Measurements from ENCODE around the gene SNAP29.
"Not testable (repeated sequence)": the region's sequence is repeated elsewhere in the genome, so short reads cannot be mapped to it uniquely, and the experiment has no call there.

Gene SNAP29
- 20.8 to 44.7 reads per million in 2 donors for total RNA-seq

- peak; percentile 96 for DNase-seq
These were observed at the start of gene SNAP29, which contains the start of gene PI4KA for GRCh38 chr22:20858615-20859416. TSS of gene SNAP29 (plus strand) at chr22:20859007. CDS start at chr22:20859111, 104 bp downstream. TSS of gene PI4KA (minus strand) at chr22:20858811. CDS start at chr22:20858725, 86 bp downstream.

DNA sequence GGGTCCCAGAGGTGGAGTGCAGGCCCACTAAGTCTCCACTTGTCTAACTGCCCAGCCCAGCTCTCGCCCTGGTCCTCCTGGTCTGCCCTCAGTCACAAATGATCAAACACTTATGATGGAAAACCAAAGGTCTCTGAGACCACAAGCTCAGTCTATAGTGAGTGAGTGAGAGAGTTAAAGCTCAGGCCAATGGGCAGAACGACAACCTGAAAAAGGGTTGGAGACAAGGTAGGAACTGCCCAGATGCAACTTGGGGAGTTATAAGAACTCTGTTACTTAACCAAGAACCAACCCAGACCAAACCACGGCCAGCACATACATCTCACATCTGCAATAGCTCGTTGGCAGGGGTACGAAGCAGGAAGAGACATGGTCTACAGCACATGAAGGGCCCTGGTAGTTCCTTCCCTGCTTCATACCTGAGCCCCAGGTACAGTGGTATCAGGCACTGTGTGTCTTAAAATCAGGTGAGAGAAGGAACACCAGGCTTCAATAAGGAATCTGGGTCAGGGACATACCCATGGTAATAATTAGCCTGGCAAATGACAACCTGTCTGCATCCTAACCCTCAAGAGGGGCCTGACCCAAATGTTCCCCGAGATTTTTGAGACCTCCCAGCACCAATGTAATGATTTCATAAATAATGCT is 49.1 kb upstream of the SNAP29 start:
- DNase-seq = no peak

DNA sequence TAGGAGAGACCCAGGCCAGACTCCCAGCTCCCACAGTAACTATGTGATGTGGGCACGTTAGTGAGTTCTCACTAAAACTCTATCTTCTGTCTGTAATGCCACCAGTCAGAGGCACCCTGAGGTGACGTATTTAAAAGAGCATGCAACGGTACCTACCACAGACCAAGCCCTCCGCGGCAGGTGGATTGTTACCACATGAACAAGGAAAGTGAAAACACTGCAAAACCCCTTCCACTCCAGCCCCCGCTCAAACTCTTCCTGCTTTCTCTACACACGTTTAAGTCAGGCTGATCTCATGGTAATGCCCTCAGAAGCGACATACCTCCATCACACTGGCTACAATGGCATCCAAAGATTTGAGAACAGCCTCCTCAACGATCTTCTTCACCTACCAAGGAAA is 48.2 kb upstream of the SNAP29 start:
- DNase-seq = no peak

GRCh38 chr22:20811171-20811570 is 47.6 kb upstream of the SNAP29 start:
- no peak for DNase-seq

DNA sequence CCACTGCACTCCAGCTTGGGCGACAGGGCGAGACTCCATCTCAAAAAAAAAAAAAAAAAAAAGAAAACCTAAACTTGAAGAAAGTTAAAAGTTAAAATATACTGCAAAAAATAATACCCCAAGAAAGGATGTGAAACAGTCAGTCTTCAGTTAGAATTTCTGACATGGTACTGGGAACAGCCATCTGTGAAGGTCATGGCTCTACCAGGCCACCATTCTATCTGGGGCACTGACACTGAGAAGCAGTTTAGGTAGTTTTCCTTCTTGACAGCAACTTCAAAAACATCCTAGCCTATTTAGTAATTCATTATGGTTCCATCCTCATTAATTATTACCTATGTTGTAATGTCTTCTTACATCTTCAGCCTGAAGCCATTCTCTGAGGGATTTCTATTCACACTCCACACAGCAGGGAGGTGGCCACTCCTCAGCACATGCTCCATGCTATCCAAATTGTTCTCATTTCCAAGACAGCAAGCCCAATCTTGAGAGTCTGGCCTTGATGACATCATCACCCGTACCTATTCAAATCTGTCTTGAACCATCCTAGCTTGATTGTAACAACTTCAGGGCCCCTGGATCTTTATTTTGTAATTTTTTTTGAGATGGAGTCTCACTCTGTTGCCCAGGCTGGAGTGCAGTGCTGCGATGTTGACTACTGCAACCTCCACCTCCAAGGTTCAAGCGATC is 46.7 kb upstream of the SNAP29 start:
- no peak for DNase-seq

- DNase-seq = no peak
These were observed 45.8 kb upstream of the SNAP29 start for GRCh38 chr22:20813056-20813455.

- DNase-seq = no peak
These were observed 44.5 kb upstream of the SNAP29 start for GRCh38 chr22:20814221-20814808.

- DNase-seq = no peak
These were observed 43.2 kb upstream of the SNAP29 start for GRCh38 chr22:20815477-20816050.

DNA sequence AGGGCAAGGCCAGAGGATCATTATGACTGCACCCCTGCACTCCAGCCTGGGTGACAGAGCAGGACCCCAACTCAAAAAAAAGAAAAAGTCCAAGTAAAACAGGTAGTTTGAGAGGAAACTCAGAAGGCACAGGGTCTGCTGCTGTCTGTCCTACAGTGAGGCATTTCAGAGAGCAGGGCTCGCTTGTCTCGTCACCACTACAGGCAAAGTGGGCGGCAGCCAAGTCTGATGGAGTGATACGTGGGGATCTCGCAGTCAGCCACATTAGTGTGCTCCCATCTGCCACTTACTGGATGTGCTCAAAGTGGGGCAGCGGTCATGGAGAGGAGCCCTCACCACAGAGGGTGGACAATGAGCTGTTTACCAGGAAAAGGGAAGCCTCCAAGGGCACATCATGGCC is 42.2 kb upstream of the SNAP29 start:
- no peak for DNase-seq

DNA sequence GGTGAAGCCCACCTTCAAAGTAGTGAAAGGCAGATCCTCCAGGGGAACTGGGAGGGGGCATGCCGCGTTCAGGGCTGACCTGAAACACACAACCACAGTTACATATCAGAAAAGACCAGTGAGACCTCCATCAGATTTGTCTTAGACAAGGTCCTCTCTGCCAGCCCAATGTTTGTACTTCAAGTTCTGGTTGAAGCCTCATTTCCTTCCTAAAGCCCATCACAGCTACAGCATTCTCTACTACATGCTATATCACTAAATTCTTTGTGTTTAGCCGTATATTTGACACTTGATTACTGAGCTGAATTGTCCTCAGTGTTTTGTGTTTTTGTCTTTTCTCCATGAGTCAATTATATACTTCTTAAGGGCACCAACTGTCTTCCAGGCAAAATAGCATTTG is 40.3 kb upstream of the SNAP29 start:
- DNase-seq = no peak

DNA sequence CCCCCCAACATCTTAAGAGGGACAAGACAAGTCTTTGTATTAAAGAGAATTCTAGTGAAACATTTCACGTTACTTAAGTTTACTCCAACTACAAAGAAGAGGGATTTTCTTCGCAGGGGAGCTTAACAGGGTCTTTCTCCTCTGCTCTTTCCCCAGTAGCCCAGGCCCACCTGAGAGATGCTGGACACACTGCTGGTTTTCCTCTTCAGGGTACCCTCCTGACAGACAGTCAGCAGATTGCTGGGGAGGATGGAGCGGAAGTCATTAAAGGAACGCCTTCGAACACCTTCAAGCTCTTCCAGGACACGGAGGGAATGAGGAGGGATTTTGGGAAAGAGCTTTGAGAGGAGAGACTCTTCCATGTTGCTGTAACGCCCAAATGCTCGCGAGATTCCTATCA is 39.3 kb upstream of the SNAP29 start:
- no peak for DNase-seq

- DNase-seq = not testable (repeated sequence)
These were observed 37.0 kb upstream of the SNAP29 start for GRCh38 chr22:20821717-20822239.

DNA sequence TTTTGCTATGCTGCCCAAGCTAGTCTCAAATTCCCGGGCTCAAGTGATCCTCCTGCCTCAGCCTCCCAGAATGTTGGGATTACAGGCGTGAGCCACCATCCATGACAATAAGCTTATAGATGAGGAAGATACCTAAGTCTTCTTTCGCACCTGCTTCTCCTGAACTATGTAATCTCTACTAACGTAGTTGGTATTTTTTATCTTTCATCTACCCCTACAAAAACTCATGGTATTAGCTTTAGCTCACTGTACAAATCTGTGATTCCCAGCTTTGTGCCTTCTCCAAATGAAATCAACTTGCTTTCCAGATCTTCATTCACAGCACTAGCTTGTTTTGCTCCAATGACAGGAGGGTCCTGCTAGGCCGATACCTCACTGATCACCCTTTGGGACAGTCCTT is 36.6 kb upstream of the SNAP29 start:
- DNase-seq = no peak

DNA sequence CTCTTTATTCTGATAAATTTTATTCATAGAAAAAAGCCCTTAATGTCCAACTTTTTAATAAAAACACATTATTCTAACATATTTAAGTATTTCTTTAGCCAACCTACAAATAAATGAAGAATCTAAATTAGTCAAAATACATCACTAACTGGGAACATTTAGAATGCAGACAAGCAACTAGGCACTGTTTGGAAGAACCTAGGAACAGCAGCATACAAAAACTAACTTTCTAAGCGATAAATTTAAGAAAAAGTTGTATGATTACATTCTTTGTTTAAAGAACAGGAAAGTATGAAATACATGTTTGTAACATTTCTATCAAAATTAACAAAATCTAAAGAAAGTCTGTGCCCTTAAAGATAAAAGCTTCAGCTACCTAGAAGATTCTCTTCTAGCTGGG is 35.5 kb upstream of the SNAP29 start:
- no peak for DNase-seq

DNA sequence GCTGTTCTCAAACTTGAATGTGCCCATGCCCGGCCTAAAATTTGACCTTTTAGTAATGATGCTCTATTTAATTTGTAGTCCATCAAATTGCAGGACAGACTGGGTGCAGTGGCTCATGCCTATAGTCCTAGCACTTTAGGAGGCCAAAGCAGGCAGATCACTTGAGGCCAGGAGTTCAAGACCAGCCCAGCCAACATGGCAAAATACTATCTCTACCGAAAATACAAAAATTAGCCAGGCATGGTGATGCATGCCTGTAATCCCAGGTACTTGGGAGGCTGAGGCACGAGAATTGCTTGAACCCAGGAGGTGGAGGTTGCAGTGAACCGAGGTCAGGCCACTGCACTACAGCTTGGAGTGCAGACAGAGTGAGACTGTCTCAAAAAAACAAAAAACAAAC is 33.6 kb upstream of the SNAP29 start:
- DNase-seq = not testable (repeated sequence)

- DNase-seq = no peak
These were observed 33.2 kb upstream of the SNAP29 start for GRCh38 chr22:20825624-20826023.

DNA sequence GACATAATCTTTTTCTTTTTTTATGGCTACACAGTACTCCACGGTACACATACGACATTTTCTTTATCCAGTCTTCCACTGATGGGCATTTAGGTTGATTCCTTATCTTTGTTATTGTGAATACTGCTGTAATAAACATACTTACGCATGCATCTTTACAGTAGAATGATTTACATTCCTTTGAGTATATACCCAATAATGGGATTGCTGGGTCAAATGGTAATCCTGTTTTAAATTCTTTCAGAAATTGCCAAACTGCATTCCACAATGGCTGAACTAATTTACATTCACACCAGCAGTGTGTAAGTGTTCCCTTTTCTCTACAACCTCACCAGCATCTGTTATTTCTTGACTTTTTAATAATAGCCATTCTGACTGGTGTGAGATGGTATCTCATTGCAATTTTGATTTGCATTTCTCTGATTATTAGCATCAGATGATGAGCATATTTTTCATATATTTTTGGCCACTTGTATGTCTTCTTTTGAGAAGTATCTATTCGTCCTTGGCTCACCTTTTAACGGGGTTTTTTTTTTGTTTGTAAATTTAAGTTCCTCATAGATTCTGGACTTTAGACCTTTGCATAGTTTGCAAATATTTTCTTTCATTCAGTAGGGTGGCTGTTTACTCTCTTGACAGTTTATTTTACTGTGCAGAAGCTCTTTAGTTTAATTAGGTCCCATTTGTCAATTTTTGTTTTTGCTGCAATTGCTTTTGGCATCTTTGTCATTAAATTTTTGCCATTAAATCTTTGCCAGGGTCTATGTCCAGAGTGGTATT is 32.2 kb upstream of the SNAP29 start:
- DNase-seq = not testable (repeated sequence)

- no peak for DNase-seq
These were observed 29.2 kb upstream of the SNAP29 start for GRCh38 chr22:20829491-20830134.

- DNase-seq = no peak
These were observed 25.6 kb upstream of the SNAP29 start for GRCh38 chr22:20833225-20833665.

DNA sequence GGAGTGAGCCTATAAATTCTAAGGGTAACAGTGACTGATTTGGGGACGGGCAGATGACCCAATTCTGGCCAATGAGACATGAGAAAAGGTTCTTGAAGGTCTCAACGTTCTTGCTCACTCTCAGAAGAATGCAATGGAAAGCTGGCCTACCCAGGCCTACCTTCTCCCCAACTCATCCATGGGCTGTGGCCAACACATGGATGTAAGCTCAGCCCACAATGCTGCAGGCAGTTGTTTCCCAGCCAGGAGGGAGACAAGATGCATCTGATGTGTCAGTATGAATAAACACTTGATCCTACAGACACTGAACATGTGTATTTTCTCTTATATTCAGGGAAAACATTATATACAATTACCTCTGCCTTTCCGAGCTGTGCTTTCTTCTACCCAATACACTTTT is 24.6 kb upstream of the SNAP29 start:
- DNase-seq = no peak

DNA sequence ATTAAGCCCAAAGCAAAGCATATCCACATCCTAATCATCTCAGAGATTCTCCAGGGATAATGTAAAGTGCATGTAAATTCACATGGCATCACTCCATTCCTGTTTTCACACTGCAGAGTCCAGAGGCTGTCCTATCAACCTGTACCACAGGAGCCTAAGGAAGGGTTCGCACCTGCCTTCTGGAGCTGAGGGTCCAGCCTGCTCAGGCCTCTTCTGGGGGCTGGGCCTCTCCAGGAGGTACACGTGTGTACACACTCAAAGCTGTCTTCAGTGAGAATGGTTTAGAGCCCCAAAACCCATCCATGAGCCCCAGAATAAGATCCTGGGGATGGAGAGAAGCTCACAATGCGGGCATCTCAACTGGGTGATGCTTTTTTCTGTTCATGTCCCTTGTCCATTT is 24.1 kb upstream of the SNAP29 start:
- no peak for DNase-seq

All from T-helper 9 cell (primary cell).